GM12872 (cell line): ENCODE results near the gene FAM151A.

Experiments used
- CTCF ChIP-seq: IDR thresholded peaks from 3 replicates; pipeline ENCODE4 v1.5.1; 2011; ENCODE audit warnings: low read depth, mild to moderate bottlenecking, low read length, moderate library complexity; ENCODE audit not compliant: insufficient read depth

FAM151A gene

GRCh38 chr1:54624466-54625464 is 1.4 kb upstream of the FAM151A start:
- no peak for TF ChIP-seq CTCF

- no peak for TF ChIP-seq CTCF
These were observed 3.6 kb downstream of the FAM151A start for GRCh38 chr1:54619749-54620148.

- no peak for TF ChIP-seq CTCF
These were observed 7.6 kb downstream of the FAM151A start for GRCh38 chr1:54615531-54616279.

- no peak for TF ChIP-seq CTCF
These were observed 8.8 kb downstream of the FAM151A start for GRCh38 chr1:54614563-54614962.

- no peak for TF ChIP-seq CTCF
These were observed 9.3 kb downstream of the FAM151A start for GRCh38 chr1:54614024-54614423.

GRCh38 chr1:54611621-54612020 is 11.7 kb downstream of the FAM151A start:
- no peak for TF ChIP-seq CTCF
